GM23338 (cell line): ENCODE measurements around the gene CASP2. TPM values are rescaled to one million over a fixed set of nuclear protein-coding genes. Genes with fewer than 3 reads are reported as not detected.

Source experiments
- ATAC-seq: fragments of 200-7000 bp; cut with Tn5 transposase; 3 replicates; pipeline ENCODE4 v1.9.1; 2020
- DNase-seq: peaks from one replicate; pipeline ENCODE4 v3.0.0-alpha.2; 2015; ENCODE audit warnings: low spot score
- H2AFZ ChIP-seq: fragments of 200-600 bp; sonication (generic); 2 replicates; pipeline ENCODE4 v1.8.0; 2016; ENCODE audit warnings: antibody characterized with exemption, mild to moderate bottlenecking, moderate library complexity
- H3F3A ChIP-seq: fragments of 200-600 bp; sonication (generic); replicated peaks from 2 replicates; pipeline ENCODE4 v1.8.0; 2017; ENCODE audit warnings: antibody characterized with exemption, mixed run types, low read depth
- H3K27ac ChIP-seq: fragments of 200-600 bp; sonication (generic); 2 replicates; pipeline ENCODE4 v1.6.1; 2016; ENCODE audit warnings: low read depth
- H3K27me3 ChIP-seq: fragments of 200-600 bp; sonication (generic); 2 replicates; pipeline ENCODE4 v1.8.0; 2016; ENCODE audit warnings: mild to moderate bottlenecking, mixed run types, moderate library complexity; ENCODE audit not compliant: insufficient read depth
- H3K36me3 ChIP-seq: fragments of 200-600 bp; sonication (generic); 2 replicates; pipeline ENCODE4 v1.8.0; 2016; ENCODE audit warnings: mild to moderate bottlenecking; ENCODE audit not compliant: insufficient read depth
- H3K4me1 ChIP-seq: fragments of 200-600 bp; sonication (generic); 2 replicates; pipeline ENCODE4 v1.8.0; 2016; ENCODE audit warnings: mild to moderate bottlenecking, moderate library complexity; ENCODE audit not compliant: insufficient read depth
- H3K4me2 ChIP-seq: fragments of 200-600 bp; sonication (generic); 2 replicates; pipeline ENCODE4 v1.7.1; 2017; ENCODE audit warnings: mixed run types
- H3K4me3 ChIP-seq: fragments of 200-600 bp; sonication (generic); 2 replicates; pipeline ENCODE4 v1.6.1; 2016; ENCODE audit warnings: mixed run types
- H3K79me2 ChIP-seq: fragments of 200-600 bp; sonication (generic); replicated peaks from 2 replicates; pipeline ENCODE4 v1.8.0; 2017; ENCODE audit warnings: mild to moderate bottlenecking; ENCODE audit not compliant: insufficient read depth
- H3K9me2 ChIP-seq: fragments of 200-600 bp; sonication (generic); 2 replicates; pipeline ENCODE4 v1.8.0; 2017; ENCODE audit not compliant: insufficient read depth
- H4K20me1 ChIP-seq: fragments of 200-600 bp; sonication (generic); replicated peaks from 2 replicates; pipeline ENCODE4 v1.8.0; 2017; ENCODE audit warnings: mild to moderate bottlenecking; ENCODE audit not compliant: insufficient read depth
- H3K27ac Mint-ChIP-seq: 2 replicates; pipeline ENCODE4 v1.8.0; 2020; ENCODE audit warnings: inconsistent platforms, mild to moderate bottlenecking, moderate library complexity, mixed read lengths
- H3K27me3 Mint-ChIP-seq: 3 replicates; pipeline ENCODE4 v1.8.0; 2022; ENCODE audit warnings: low read depth, mild to moderate bottlenecking, moderate library complexity, mixed read lengths, inconsistent platforms; ENCODE audit not compliant: insufficient read depth, poor library complexity
- H3K36me3 Mint-ChIP-seq: 3 replicates; pipeline ENCODE4 v1.8.0; 2021; ENCODE audit warnings: low read depth, mild to moderate bottlenecking, inconsistent platforms, moderate library complexity, mixed read lengths
- H3K4me1 Mint-ChIP-seq: 3 replicates; pipeline ENCODE4 v1.8.0; 2020; ENCODE audit warnings: mild to moderate bottlenecking, inconsistent platforms, mixed read lengths
- H3K4me3 Mint-ChIP-seq: 3 replicates; pipeline ENCODE4 v1.8.0; 2021; ENCODE audit warnings: moderate library complexity, mild to moderate bottlenecking, inconsistent platforms, mixed read lengths
- H3K9me3 Mint-ChIP-seq: 3 replicates; pipeline ENCODE4 v1.8.0; 2020; ENCODE audit warnings: moderate library complexity, mild to moderate bottlenecking, inconsistent platforms, mixed read lengths
- CREB1 ChIP-seq: fragments of 250-450 bp; sonication (Bioruptor Pico); IDR thresholded peaks from 2 replicates; pipeline ENCODE4 v1.5.0; 2020; ENCODE audit warnings: low read depth, mild to moderate bottlenecking, moderate library complexity
- CTCF ChIP-seq, 2 experiments: fragments of 200-600 bp in 1 of 2; sonication (generic) in 1 of 2; conservative IDR thresholded peaks; 2 replicates each; pipeline versions ENCODE4 v1.5.1 to v1.6.1; 2016 to 2017; ENCODE audit warnings: antibody characterized with exemption in 2 of 2, low read depth in 2 of 2, mild to moderate bottlenecking in 2 of 2, moderate library complexity in 1 of 2
- ETS1 ChIP-seq: IDR thresholded peaks from 2 replicates; pipeline ENCODE4 v1.6.1; 2016; ENCODE audit warnings: antibody characterized with exemption
- EZH2phosphoT487 ChIP-seq: fragments of 200-600 bp; sonication (generic); IDR thresholded peaks from one replicate; pipeline ENCODE4 v1.8.1; 2018; ENCODE audit warnings: antibody characterized with exemption; ENCODE audit not compliant: unreplicated experiment
- NANOG ChIP-seq: IDR thresholded peaks from 2 replicates; pipeline ENCODE4 v1.6.1; 2016; ENCODE audit warnings: antibody characterized with exemption, borderline replicate concordance
- ZNF331 ChIP-seq: fragments of 250-450 bp; sonication (Bioruptor Pico); IDR thresholded peaks from 2 replicates; pipeline ENCODE4 v1.5.0; 2020; ENCODE audit warnings: low read depth, mild to moderate bottlenecking, moderate library complexity
- ZNF462 ChIP-seq: fragments of 250-450 bp; sonication (Bioruptor Pico); IDR thresholded peaks from 2 replicates; pipeline ENCODE4 v1.5.0; 2020; ENCODE audit warnings: mild to moderate bottlenecking, moderate library complexity
- polyA plus RNA-seq: library from polyadenylated mRNA; unstranded; fragments of >200 nt; fragmentation: Nextera tagmentation; extraction: Ambion mirVana; gene quantifications from 2 replicates; pipeline ENCODE4 v1.2.1, GENCODE V29; 2016
- total RNA-seq: library from RNA; depleted of rRNA; stranded (reverse); fragments of >200 nt; shearing (Covaris generic); gene quantifications from 2 replicates; pipeline ENCODE4 v1.2.3, GENCODE V29; 2014

CASP2 gene
- total and polyA plus RNA-seq, 2 experiments from 2014 or later = 17.7 to 21.8 TPM

- Histone ChIP-seq H4K20me1 (no peaks in the 10 kb centered on the region), H2AFZ (peak overlapping the region; percentile 86), H3K4me1 (peaks cover 24% of the 10 kb centered on the region), H3K9me2 (no peaks in the 10 kb centered on the region), H3K4me2 (no peak overlapping the region), H3F3A (no peaks in the 10 kb centered on the region), H3K4me3 (no peak overlapping the region), H3K79me2 (no peaks in the 10 kb centered on the region), H3K27me3 (no peaks in the 10 kb centered on the region), H3K27ac (no peak overlapping the region), H3K36me3 (no peaks in the 10 kb centered on the region)
- Mint-ChIP-seq H3K27me3 (peaks cover 13% of the 10 kb centered on the region), H3K4me3 (no peak overlapping the region), H3K27ac (no peak overlapping the region), H3K36me3 (no peaks in the 10 kb centered on the region; the same call in 2 of the 3 replicates), H3K4me1 (peaks cover 27% of the 10 kb centered on the region), H3K9me3 (no peaks in the 10 kb centered on the region)
- ATAC-seq (peak; percentile 23), DNase-seq (no peak)
- TF ChIP-seq CREB1 = no peak
Measured at GRCh38 chr7:143322760-143323633, 34.8 kb downstream of the CASP2 start.

GRCh38 chr7:143323653-143324052 lies 35.5 kb downstream of the CASP2 start:
- Mint-ChIP-seq H3K4me3 (no peak overlapping the region), H3K27ac (no peak overlapping the region), H3K36me3 (no peaks in the 10 kb centered on the region; the same call in 2 of the 3 replicates), H3K27me3 (peaks cover 10% of the 10 kb centered on the region), H3K4me1 (peaks cover 27% of the 10 kb centered on the region), H3K9me3 (no peaks in the 10 kb centered on the region)
- Histone ChIP-seq H3F3A (no peaks in the 10 kb centered on the region), H3K4me2 (no peak overlapping the region), H2AFZ (peak overlapping the region; percentile 86), H3K9me2 (no peaks in the 10 kb centered on the region), H3K79me2 (no peaks in the 10 kb centered on the region), H4K20me1 (no peaks in the 10 kb centered on the region), H3K4me3 (no peak overlapping the region), H3K27me3 (no peaks in the 10 kb centered on the region), H3K27ac (no peak overlapping the region), H3K4me1 (peaks cover 24% of the 10 kb centered on the region), H3K36me3 (no peaks in the 10 kb centered on the region)
- peak; percentile 64 for ATAC-seq
- DNase-seq = peak; percentile 22
- TF ChIP-seq ZNF331 (no peak), ZNF462 (no peak), EZH2phosphoT487 (no peak), NANOG (no peak), ETS1 (no peak), CTCF (conservative IDR thresholded peaks at IDR 0.05; ENCODE audit: low read depth in 2 of 2) (no peak)
